ENCODE results near the gene VPS35. TPM values are rescaled to one million over a fixed set of nuclear protein-coding genes. Genes with fewer than 3 reads are reported as not detected.

The VPS35 gene
- total RNA-seq, 4 donors from 2014 or later = 37.2 to 77.0 (median 64.4) TPM

- TF ChIP-seq POLR2A (IDR thresholded peaks at IDR 0.05) (no peak), CTCF (IDR thresholded peaks at IDR 0.05) (no peak)
- no peak overlapping the region for H3K4me3 ChIP-seq (ENCODE audit: low read depth, poor library complexity, severe bottlenecking)
- DNase-seq (ENCODE audit: low spot score in 2 of 2) = no peak
- intact Hi-C loops (cut with DNase I; ENCODE audit: low total_unique reads) = no loop called here
- 88 to 93% methylated on average over 7 of the region's 7 CpGs for WGBS, 2 donors
These were observed 66.9 kb downstream of the VPS35 start for GRCh38 chr16:46621934-46622676.

DNA sequence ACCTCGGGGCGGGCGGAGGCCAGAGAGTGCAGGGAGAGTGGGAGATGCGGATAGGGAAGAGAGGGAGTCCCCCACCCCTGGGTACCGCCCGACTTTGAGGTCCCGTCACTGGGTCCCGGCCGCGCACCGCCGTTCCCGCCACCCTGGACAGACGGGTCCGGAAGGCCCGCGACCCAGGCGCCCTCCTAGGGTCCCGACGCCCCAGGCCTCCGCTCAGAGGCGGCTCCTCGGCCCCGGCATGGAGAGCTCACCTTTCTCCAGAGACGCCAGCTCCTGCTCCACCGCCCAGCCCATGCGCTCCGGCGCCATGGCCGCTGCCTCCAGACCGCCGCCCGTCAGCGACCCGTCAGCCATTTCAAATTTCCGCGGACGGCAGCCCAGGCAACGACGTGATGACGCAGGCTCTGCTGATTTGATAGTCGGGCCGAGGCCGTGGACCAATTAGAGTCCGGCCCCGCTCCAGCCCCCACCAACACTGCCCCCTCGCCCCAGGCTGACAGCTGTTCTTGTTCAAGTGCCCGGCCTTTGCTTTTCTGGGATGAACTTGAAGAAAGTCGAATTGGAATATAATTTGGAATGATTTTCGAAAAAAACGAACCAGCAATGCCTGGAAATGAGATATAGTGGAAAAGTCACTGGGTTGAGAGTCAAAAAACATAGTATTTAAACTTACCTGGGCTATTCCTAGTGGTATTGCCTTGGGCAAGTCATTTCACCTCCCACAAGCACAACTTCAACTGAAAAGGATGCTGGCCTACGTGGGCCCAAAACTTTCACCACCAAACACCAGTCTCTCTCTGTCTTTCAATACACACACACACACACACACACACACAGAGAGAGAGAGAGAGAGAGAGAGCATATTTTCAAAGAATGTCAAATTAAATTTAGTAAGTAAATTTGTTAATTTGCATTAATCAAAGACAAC lies 67.7 kb downstream of the VPS35 start, which contains the start of gene SHCBP1:
TSS of gene SHCBP1 (minus strand) at position 374 of the 928 bp plus-strand sequence. CDS start at position 354, 20 bp downstream.
- TF ChIP-seq CTCF (IDR thresholded peaks at IDR 0.05) = no peak
- no peak for TF ChIP-seq POLR2A (IDR thresholded peaks at IDR 0.05)
- intact Hi-C loops (cut with DNase I; ENCODE audit: low total_unique reads) = no loop called here
- WGBS, 2 donors = 1% methylated on average over 26 to 38 of the region's 52 CpGs
- H3K4me3 ChIP-seq (ENCODE audit: low read depth, poor library complexity, severe bottlenecking) = peak within 1 kb of the TSS; percentile 8
- DNase-seq (ENCODE audit: low spot score in 2 of 2) = peak; percentile 77 to 95

DNA sequence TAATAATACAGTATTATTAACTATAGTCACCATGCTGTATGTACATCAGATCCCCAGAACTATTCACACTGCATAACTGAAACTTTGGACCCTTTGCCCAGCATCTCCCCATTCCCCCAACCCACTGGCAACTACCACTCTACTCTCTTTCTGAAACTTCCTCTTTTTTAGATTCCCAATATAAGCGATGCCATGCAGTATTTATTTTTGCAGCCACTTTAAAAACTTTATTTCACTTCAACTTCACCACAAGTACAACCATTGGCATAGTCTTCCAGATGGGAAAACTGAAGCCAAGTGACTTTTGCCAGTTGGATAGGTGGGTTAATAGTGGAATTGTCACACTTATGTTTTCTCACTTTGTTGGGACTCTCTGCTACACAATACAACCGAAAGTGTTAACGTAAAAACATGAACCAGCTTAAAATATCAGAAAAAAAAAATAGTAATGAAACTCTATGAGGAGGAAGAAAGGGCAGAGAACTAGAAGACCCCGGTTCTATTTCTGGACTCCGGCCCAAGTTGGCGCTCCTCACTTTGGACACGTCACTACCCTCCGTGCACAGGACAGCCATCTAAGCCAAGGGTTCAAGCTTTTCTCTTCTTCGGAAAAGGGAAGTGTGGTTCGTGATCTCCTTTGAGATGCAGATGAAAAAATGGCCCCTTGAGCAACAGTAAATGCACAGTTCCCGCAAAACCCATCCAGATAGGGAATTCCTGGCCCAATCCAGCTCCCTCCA lies 68.5 kb downstream of the VPS35 start:
- no peak for TF ChIP-seq CTCF (IDR thresholded peaks at IDR 0.05)
- TF ChIP-seq POLR2A (IDR thresholded peaks at IDR 0.05) = no peak

GRCh38 chr16:46618516-46618915 lies 70.5 kb downstream of the VPS35 start:
- no peak overlapping the region for H3K4me3 ChIP-seq (ENCODE audit: low read depth, poor library complexity, severe bottlenecking)
- 82 to 86% methylated on average over 4 of the region's 4 CpGs for WGBS, 2 donors
- intact Hi-C loops (cut with DNase I; ENCODE audit: low total_unique reads) = no loop called here
- DNase-seq (ENCODE audit: low spot score in 2 of 2) = no peak
- TF ChIP-seq CTCF (IDR thresholded peaks at IDR 0.05) (no peak), POLR2A (IDR thresholded peaks at IDR 0.05) (no peak)

More for the DNA sequence above, 68.5 kb downstream of the VPS35 start:
- peak overlapping the region; percentile 8 for H3K4me3 ChIP-seq (ENCODE audit: low read depth, poor library complexity, severe bottlenecking)
- intact Hi-C loops (cut with DNase I; ENCODE audit: low total_unique reads) = no loop called here
- DNase-seq (ENCODE audit: low spot score in 2 of 2) = no peak
- 5% methylated on average over 11 of the region's 11 CpGs for WGBS, 2 donors

- 61 to 74% methylated on average over 4 of the region's 4 CpGs for WGBS, 2 donors
These were observed 75.0 kb downstream of the VPS35 start for GRCh38 chr16:46614006-46614405.

More at GRCh38 chr16:46614006-46614405, 75.0 kb downstream of the VPS35 start:
- TF ChIP-seq CTCF (IDR thresholded peaks at IDR 0.05) = no peak
- TF ChIP-seq POLR2A (IDR thresholded peaks at IDR 0.05) = no peak
- H3K4me3 ChIP-seq (ENCODE audit: low read depth, poor library complexity, severe bottlenecking) = no peak overlapping the region
- no peak for DNase-seq (ENCODE audit: low spot score in 2 of 2)
- intact Hi-C loops (cut with DNase I; ENCODE audit: low total_unique reads) = no loop called here
